ENCODE results near the gene ZFAND2B.

ZFAND2B gene

DNA sequence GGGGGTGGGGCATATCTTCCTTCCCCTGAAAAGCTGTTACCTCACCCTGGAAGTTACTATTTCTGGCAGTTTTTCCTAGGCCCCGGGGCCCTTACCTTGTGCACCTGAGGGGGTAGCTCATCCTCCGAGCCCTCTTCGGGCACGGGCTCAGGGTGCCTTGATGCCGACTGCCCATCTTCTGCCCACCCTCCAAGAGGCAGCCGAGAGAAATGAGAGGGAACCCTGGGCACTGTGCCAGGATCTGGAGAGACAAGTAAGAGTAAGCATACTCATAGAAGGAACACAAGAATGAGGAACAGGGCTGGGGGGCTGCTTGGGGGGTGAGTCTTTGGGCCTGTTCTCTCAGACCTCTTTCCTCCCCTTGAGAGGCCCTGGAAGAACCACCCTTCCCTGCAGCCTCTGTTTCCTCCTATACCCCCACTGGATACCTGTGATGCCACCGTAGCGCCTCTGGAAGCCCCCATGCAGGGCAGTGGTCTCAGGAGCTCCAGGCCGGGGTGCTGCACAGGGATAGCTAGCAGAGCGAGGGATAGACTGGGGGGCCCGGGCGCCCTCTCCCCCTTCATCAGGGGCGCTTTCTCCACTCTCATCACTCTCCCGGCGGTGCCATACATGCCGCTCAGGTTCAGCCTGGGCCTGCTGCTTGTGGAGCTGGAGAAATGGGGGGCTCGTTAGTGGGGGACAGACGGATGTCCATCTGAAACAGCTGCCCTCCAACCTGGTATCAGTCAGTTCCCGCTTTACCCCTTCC is 14.2 kb downstream of the ZFAND2B start:
- DNase-seq, result no peak

DNA sequence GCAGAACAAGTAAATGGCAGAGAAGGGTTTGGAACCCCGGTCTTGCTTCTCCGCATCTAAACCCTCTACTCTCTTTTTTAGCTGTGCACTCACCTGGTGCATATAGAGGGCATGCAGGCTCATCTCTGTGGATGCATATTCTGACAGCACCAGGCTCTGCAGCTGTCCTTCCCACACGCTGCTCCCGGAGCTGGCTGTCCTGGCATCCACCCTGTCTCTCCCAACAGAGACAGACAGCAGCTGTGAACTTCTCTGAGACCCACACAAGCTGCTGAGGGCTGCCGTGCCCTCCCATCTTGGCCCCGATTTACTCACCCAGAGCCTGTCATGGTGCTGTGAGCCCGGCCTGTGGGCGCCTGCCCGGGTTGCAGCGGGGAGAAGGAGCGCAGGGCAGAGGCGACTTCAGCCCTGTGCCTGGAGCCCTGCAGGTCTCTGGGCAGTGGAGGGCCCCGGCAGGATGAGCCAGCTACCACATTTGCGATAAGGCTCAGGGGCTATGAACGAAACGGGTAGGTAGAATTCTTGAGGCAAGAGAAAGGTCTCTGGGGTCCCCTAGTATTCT is 15.5 kb downstream of the ZFAND2B start:
- no peak for DNase-seq

DNA sequence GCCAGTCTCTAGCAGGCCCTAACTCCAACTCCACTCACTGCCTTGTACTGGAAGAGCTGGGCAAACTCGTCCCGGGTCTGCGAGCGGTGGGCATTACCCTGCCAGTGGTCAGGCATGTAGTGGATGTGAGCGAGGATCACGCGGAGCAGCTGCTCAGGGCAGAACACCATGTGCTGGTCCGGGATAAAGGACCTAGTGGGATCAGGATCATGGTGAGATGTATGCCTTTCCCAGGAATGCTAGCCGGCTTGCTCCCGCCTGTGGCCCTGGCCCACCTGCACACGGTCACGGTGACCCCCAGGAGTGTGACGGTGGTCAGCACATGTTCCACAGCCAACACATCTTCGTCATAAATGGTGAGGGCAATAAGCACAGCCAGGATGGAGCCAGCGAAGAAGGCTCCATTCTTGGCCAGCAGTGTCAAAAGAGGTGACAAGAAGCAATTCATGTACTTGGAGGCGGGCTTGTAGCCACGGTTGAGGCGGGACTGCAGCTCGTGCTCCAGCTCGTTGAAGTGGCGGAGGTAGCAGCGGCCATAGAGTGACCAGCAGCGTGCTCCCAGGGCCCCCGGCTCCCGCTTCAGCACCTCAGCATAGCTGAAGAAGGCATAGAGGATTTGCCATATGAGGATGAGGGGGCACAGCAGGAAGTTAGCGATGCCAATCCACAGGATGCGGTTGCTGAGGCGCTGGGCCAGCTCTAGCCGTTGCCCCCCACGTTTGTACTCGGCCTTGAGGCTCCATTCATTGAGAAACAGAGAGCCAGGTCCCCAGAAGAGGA is 17.4 kb downstream of the ZFAND2B start:
- DNase-seq, result no peak

DNA sequence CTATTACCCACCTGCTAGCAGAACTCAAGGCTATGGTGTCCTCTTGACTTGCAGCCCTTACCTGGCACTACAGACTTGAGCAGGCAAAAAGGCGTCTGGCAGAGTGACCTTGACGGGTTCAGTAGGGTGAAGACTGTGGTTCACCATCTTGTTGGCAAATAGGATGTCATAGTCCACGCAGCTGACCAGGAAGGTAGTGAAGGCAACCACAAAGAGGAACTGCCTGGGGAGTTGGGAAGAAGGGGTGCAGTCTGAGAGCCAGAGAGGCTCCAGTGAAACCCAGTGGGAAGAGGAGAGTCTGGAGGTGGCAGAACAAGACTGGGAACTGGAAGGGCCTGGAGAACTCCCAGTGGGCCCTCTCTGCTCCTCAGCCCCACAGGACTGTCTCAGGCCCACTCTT is 18.8 kb downstream of the ZFAND2B start:
- peak; percentile 76 to 89 for DNase-seq

DNA sequence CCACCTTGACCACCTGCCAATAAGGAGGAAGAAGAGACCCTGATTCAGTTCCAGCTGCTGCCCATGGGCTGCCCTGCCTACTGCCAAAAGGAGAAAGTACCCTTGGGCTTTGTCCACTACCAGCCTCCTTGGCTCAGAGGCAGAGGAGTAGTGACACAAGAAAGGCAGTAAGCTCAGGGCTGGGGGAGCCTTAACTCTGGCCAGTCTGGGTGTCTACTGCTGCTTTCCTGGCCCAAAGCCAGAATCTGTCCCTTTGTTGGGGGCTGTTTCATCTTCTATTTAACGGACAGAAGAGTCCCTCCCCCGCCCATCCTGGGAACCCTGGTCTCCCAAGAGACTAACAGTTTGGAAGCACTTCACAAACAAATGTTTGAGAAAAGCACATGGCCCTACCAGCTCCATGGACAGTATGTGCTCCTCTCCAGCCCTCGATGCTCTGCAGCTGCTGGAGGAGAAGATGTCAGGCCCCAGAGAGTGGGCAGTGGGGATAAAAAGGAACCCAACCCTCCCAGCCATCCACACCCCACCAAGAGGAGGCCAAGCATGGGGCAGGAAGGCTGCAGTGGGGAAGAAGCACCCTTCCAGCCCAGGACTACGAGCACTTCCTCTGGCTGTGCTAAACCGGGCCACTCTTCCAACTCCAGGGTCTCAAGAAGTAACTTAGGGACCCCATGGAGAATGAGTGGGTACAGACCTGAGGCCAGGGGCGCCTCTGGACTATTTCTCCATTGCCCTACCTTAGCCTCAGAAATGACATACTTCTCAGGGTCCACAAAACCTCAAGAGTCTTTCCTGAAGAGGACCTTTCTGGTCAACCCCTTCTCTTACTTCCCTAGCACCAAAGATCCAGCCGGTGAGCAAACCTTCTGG is 21.7 kb downstream of the ZFAND2B start:
- DNase-seq, result peak in 1 of 2 donors; percentile 46

DNA sequence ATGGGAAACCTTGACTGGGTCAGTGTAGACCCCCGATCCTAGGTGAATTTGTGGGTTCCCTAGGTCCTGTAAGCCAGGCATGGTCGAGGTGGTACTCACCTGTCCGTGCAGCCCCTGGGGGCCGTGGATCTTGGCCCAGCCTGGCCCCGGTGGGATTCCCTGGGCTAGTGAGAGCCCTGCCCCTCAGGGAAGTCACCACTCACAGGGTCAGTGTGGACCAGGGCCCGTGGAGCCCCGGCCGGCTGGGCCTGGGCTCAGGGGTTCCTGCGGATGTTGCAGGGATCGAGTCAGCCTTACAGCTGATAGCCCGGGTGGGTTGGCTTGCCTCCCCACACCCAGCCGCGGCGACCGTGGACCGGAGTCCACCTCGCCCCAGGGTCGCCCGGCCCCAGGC is 22.3 kb downstream of the ZFAND2B start:
- DNase-seq, result no peak

DNA sequence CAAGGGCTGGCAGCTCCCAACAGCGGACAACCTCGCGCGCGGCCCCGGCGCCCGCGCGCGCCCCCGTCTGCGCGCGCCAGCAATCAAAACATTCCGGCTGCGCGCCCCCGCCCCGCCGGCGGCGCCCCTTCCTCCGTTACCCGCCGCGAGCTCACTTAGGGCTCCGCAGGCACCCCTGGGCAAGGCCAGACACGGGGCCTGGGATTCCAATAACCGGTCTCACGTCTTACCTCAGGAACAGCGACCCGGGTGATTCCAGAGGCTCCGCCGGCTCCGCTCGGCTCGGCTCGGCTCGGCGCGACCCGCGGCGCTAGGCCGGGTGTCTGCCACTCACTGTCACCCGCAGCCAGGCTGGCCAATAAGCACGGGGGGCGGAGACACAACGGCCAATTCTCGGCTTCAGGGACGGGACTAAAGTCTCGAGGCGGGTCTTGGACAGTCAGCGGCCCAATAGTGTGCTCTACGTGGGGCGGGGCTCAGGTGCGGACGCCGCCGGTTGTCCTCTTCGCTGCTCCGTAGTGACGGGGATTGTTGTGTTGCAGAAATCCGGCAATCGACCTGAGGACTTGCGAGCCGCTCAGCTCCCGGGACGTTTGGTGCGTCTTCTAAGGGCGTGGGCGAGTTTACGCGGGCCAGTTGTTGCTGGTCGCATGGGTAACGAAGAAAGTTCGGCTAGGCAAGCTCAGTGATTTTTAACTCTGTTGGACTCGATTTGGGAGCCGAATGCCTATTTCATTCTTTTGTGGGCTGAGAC is 22.9 kb downstream of the ZFAND2B start, which contains the start of the genes ANKZF1 and ATG9A:
ANKZF1 (plus strand) TSS at position 502 of the 754 bp plus-strand sequence. CDS start 452 bp downstream, outside the sequence.
ATG9A (minus strand) TSS at position 332 of the 754 bp plus-strand sequence. CDS start 1,612 bp downstream, outside the sequence.
- peak; percentile 99 for DNase-seq

DNA sequence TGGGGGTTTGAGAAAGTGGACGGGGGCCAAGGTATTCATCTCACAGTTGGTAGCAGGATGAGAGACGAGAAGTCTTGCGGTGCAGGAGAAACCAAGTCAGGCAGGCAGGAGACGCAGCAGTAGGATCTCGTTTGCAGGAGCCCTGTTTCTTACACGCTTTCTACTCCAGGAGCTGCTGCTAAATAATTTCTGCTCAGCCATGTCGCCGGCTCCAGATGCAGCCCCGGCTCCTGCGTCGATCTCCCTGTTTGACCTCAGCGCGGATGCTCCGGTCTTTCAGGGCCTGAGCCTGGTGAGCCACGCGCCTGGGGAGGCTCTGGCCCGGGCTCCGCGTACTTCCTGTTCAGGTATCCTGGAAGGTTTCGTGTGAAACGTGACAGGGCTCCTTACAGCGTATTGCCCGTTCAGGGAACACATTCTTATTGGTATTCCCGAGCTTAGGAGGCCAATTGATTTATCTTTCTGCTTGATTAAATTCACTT is 23.5 kb downstream of the ZFAND2B start:
- peak; percentile 26 to 50 for DNase-seq

DNA sequence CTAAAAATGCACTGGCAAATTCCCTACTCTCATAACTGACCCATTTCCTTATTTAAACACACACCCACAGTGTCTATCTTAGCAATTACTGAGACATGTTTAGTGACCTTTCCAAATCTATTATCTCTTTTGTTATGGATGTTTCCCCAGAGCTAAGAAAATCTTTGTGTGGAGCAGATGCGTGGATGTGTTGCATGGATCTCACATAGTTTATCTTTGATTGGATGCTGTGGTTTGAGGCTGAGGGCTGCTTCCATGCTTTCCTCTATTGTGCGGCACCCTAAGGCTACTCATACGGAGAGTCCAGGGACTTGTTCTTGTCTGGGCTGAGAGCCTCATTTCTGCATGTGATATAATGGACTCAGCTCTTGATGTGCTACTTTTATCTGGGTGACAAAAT is 27.7 kb downstream of the ZFAND2B start:
- no peak for DNase-seq

DNA sequence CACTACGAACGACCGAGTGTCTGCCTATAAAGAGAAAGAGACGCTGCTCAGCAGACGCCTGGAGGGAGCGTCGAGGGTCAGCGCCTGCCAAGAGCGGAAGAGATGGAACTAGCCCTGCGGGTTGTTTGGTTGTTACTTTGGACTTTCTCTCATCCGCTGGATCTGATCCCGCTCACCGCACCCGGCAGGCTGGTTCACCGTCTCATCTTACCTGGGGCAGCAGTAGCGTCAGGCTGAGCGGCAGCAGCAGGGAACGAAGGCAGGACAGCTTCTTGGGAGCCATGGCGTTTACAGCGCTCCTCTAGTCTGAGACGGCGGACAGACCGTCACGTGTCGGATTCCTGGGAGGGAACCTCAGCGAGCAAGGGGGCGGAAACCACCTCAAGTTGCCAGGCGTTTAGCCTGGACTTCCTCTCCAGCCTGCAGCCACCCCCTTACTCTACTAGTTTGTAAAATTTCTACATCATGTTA is 36.7 kb downstream of the ZFAND2B start:
- peak; percentile 68 to 76 for DNase-seq

DNA sequence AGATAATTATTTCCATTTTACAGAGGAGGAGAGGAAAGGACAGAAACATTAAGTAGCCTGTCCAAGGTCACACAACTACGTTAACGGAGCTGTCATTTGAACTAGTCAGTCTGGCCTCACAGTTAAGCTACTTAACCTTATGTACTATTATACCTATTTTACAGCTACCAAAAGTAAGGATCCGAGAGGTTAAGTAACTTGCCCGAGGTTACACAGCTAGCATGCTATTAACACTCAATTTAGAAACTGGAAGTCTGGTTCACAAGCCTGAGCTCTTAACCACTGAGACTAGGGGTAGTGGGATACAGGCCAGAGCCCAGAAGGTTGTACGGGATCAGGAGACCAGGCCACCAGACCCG is 38.2 kb downstream of the ZFAND2B start:
- DNase-seq, result no peak

DNA sequence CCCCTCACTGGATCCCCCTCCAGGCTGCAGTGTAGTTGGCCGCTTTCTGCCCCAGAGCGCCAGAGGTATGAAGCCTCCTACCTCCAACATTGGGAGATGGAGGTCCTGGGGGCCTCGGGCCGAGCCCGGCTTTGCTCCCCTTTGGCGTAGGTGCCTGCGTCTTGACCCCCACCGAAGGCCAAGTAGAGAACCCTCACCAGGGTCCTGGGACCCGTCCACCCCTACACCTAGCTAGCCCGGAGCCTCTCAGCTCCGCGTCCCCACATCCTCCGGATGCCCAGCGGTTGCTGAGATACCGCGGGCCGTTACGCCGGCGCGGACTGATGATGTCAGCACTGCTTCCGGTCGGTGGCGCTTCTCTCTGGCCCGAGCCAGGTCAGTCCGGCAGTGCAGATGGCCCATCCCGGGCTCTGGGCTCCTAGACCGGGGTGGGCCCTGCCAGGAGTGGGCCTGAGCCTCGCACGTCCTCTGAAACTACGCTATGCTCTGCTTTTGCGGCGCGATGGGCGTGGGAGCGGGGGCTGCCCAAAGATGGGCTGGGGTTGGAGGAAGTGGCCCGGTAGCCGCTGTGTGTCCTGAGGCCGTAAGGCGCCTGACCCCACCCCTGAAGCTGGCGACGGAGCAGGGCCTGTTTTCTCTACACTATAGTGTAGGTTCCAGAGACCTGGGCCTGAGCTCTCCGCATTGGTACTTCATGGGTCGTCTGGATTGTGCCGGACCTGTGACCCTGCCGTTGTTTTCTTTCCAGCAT is 38.7 kb downstream of the ZFAND2B start, which contains the start of the genes GLB1L and STK16:
GLB1L (minus strand) TSS at position 297 of the 751 bp plus-strand sequence. CDS start 1,871 bp downstream, outside the sequence.
STK16 (plus strand) TSS at position 332 of the 751 bp plus-strand sequence. CDS start 521 bp downstream, outside the sequence.
- DNase-seq, result peak; percentile 94

DNA sequence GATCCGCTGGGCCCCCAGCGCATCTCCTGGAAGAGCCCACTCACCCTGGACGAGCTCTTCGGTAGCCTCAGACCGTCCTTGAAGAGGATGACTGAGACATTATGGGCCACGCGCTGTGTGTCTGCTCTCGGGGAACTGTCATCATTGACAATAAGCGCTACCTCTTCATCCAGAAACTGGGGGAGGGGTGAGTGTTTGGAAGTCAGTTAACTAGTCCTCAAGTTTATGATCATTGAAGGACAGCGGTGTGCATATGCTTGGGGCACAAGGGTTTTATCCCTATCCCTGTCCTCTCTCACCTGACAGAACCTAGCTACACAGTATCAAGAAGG is 39.3 kb downstream of the ZFAND2B start:
- no peak for DNase-seq

DNA sequence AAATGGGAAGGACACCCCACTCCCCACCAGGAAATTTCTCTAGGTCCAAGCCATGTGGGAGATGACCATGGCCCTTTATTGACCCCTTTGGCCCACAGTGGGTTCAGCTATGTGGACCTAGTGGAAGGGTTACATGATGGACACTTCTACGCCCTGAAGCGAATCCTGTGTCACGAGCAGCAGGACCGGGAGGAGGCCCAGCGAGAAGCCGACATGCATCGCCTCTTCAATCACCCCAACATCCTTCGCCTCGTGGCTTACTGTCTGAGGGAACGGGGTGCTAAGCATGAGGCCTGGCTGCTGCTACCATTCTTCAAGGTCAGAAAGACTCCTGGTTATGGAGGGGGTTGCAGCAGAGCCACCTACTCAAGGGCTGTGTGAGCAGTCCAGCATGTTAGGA is 40.0 kb downstream of the ZFAND2B start:
- no peak for DNase-seq

DNA sequence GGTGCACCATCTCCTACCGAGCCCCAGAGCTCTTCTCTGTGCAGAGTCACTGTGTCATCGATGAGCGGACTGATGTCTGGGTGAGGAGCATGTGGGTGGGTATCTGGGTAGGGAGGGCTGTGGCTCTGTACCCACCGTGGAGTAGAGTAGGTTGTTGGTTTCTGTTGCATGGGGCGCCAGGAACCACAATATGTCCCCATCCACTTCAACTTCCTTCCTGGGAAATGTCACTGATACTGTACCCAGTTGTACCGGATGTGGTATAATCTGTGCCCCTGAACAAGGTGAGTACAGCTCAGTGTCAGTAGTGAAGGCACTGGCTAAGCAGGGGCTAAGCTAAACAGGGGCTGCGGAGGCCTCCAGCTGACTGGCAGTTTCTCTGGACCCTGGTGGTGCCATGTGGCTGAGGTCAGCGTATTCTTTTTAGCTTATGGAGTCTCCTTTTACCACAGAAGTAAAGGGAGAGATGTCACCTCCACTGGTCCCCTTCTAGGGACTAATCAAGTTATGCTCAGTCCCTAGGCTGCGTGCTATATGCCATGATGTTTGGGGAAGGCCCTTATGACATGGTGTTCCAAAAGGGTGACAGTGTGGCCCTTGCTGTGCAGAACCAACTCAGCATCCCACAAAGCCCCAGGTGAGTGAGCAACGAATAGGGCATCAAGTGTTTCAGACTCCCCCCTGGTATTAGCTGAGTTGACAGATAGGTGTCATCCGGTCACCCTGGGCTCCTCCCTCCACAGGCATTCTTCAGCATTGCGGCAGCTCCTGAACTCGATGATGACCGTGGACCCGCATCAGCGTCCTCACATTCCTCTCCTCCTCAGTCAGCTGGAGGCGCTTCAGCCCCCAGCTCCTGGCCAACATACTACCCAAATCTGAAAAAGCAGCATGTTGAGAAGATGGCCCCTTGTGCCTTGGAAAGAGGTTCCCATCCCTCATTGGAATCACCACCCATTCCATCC is 41.4 kb downstream of the ZFAND2B start:
- peak in 1 of 2 donors; percentile 39 for DNase-seq

DNA sequence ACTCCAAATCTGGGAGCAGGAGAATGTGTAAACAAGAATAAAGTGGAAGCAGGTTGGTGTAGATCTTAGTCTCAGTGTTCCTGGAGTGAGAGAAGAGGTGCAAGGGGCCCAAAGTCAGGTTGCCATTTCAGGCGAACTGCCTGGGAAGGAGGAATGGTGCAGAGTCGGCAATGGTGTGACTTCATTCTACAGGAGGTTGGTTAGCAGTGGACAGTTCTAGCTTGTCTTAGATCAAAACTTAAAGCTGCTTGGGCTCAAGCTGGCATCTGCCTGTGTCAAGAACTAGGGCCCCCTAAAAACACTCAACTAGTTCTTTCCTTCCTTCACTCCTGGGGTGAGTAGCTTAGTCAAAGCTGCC is 42.2 kb downstream of the ZFAND2B start:
- no peak for DNase-seq

DNA sequence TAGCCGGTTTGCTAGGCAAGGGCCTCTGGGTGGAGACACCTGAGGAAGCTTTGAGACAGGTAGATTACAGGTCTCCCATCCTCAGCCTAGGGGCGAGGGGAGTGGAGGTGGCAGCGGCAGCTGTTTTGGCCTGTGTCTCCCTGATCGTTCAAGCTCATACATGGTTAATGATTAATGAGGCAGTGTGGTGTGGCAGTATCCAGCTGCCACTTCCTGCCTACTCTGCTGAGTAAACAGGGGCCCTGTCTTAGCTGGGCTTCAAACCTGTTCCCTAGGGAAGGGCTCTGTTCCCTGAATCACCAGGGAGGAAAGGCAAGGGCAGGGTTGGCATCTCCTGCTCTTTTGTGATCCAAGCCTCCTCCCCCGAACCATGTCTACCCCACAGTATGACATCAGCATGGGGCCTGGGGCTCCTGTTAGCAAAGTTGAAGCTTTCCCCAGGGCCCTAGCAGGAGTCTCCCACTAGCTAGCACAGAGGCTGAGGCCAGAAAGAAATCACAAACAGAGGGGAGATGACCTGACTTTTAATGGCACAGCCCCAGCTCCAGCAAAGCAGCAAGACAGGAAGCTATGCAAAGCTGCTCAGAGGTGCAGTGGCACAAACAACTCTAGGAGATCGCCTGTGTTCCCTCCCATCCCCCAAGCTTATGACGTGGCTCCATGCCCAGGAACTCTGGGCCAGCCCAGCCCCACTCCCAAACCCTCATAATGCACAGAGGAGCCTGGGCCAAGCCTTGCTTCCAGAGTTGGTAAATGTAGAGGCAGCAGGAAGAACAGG is 42.8 kb downstream of the ZFAND2B start:
- DNase-seq, result no peak

DNA sequence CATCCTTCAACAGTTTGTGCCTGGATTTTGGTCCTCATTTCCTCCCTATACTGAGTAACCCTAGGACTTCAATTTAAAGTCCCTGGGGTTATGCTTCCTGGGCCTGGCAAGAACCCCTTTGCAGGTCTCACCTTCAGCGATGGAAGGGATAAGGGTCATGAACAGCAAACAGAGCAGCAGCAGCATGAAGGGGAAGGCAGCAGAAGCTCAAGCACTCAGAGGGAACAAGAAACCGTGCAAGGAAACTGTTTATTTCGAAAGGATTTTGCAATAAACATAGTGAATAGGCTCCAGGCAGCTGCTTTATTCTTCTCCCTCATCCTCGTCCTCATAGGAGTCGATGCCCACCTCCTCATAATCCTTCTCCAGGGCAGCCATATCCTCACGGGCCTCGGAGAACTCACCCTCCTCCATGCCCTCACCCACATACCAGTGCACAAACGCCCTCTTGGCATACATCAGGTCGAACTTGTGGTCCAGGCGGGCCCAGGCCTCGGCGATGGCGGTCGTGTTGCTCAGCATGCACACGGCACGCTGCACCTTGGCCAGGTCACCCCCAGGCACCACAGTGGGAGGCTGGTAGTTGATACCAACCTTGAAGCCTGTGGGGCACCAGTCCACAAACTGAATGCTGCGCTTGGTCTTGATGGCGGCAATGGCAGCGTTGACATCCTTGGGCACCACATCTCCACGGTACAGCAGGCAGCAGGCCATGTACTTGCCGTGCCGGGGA is 43.6 kb downstream of the ZFAND2B start:
- DNase-seq, result peak; percentile 39 to 43

All from inflammatory macrophage (primary cell).